ENCODE measurements around the gene MS4A10.

MS4A10 gene

GRCh38 chr11:60766547-60766946 lies 18.6 kb upstream of the MS4A10 start:
- DNase-seq = no peak

GRCh38 chr11:60767388-60767811 lies 17.7 kb upstream of the MS4A10 start:
- DNase-seq = no peak

- DNase-seq = no peak
Observed at GRCh38 chr11:60768202-60768601, 16.9 kb upstream of the MS4A10 start.

- DNase-seq = no peak
Observed at GRCh38 chr11:60769273-60769672, 15.9 kb upstream of the MS4A10 start.

- DNase-seq = no peak
Observed at GRCh38 chr11:60769811-60770210, 15.3 kb upstream of the MS4A10 start.

- no peak for DNase-seq
Observed at GRCh38 chr11:60771146-60771545, 14.0 kb upstream of the MS4A10 start.

- DNase-seq = no peak
Observed at GRCh38 chr11:60771879-60772525, 13.1 kb upstream of the MS4A10 start.

- no peak for DNase-seq
Observed at GRCh38 chr11:60772666-60773065, 12.5 kb upstream of the MS4A10 start.

GRCh38 chr11:60774726-60775125 lies 10.4 kb upstream of the MS4A10 start:
- no peak for DNase-seq

GRCh38 chr11:60775420-60775961 lies 9.6 kb upstream of the MS4A10 start:
- peak; percentile 73 for DNase-seq

GRCh38 chr11:60776167-60776566 lies 9.0 kb upstream of the MS4A10 start:
- DNase-seq = no peak

- no peak for DNase-seq
Observed at GRCh38 chr11:60777106-60777505, 8.0 kb upstream of the MS4A10 start.

GRCh38 chr11:60777572-60777971 lies 7.6 kb upstream of the MS4A10 start:
- no peak for DNase-seq

- no peak for DNase-seq
Observed at GRCh38 chr11:60780065-60780464, 5.1 kb upstream of the MS4A10 start.

- DNase-seq = no peak
Observed at GRCh38 chr11:60780774-60781173, 4.4 kb upstream of the MS4A10 start.

GRCh38 chr11:60781286-60781980 lies 3.7 kb upstream of the MS4A10 start:
- no peak for DNase-seq

- DNase-seq = no peak
Observed at GRCh38 chr11:60781981-60782316, 3.2 kb upstream of the MS4A10 start.

- no peak for DNase-seq
Observed at GRCh38 chr11:60782393-60783140, 2.6 kb upstream of the MS4A10 start.

GRCh38 chr11:60783141-60783484 lies 2.0 kb upstream of the MS4A10 start:
- DNase-seq = no peak

- DNase-seq = no peak
Observed at GRCh38 chr11:60783911-60784310, 1.2 kb upstream of the MS4A10 start.

- DNase-seq = no peak
Observed at GRCh38 chr11:60785806-60786361, 751 bp downstream of the MS4A10 start.

- no peak for DNase-seq
Observed at GRCh38 chr11:60786811-60787567, 1.9 kb downstream of the MS4A10 start.
